Smooth muscle cell (in vitro differentiated cells): Measurements from ENCODE around the gene CWC27. TPM values are rescaled to one million over a fixed set of nuclear protein-coding genes. Genes with fewer than 3 reads are reported as not detected.

ENCODE experiments used
- DNase-seq: peaks from one replicate; lab custom pipeline; 2025; ENCODE audit not compliant: unreplicated experiment; lab: John Stamatoyannopoulos, UW
- H2AFZ ChIP-seq: fragments of 200-600 bp; sonication (generic); 2 replicates; pipeline ENCODE4 v1.6.0; 2016; ENCODE audit warnings: antibody characterized with exemption, low read depth, mild to moderate bottlenecking
- H3F3A ChIP-seq: fragments of 200-600 bp; sonication (generic); 2 replicates; pipeline ENCODE4 v1.6.0; 2017; ENCODE audit warnings: antibody characterized with exemption, low read depth
- H3K27ac ChIP-seq: fragments of 200-600 bp; sonication (generic); 2 replicates; pipeline ENCODE4 v1.5.1; 2016; ENCODE audit warnings: low read depth, mild to moderate bottlenecking
- H3K27me3 ChIP-seq: fragments of 200-600 bp; sonication (generic); 2 replicates; pipeline ENCODE4 v1.6.1; 2016; ENCODE audit warnings: low read depth, mild to moderate bottlenecking
- H3K36me3 ChIP-seq: fragments of 200-600 bp; sonication (generic); 2 replicates; pipeline ENCODE4 v1.5.1; 2016; ENCODE audit warnings: low read depth
- H3K4me1 ChIP-seq: fragments of 200-600 bp; sonication (generic); 2 replicates; pipeline ENCODE4 v1.5.1; 2016; ENCODE audit warnings: low read depth
- H3K4me2 ChIP-seq: fragments of 200-600 bp; sonication (generic); 2 replicates; pipeline ENCODE4 v1.6.0; 2016; ENCODE audit warnings: mild to moderate bottlenecking
- H3K4me3 ChIP-seq: fragments of 200-600 bp; sonication (generic); 2 replicates; pipeline ENCODE4 v1.5.1; 2016; ENCODE audit warnings: mild to moderate bottlenecking
- H3K79me2 ChIP-seq: fragments of 200-600 bp; sonication (generic); 2 replicates; pipeline ENCODE4 v1.6.0; 2016; ENCODE audit warnings: low read depth, mild to moderate bottlenecking
- H3K9ac ChIP-seq: fragments of 200-600 bp; sonication (generic); 2 replicates; pipeline ENCODE4 v1.6.0; 2016; ENCODE audit warnings: low read depth
- H3K9me3 ChIP-seq: fragments of 200-600 bp; sonication (generic); replicated peaks from 2 replicates; pipeline ENCODE4 v1.5.1; 2016; ENCODE audit warnings: low read depth
- H4K20me1 ChIP-seq: fragments of 200-600 bp; sonication (generic); 2 replicates; pipeline ENCODE4 v1.6.0; 2016; ENCODE audit warnings: low read depth
- CTCF ChIP-seq: fragments of 200-600 bp; sonication (generic); IDR thresholded peaks from 2 replicates; pipeline ENCODE4 v1.5.1; 2017; ENCODE audit warnings: borderline replicate concordance, mild to moderate bottlenecking, antibody characterized with exemption; ENCODE audit not compliant: insufficient read depth, poor library complexity, severe bottlenecking
- WGBS: methylation state at CpG from one replicate; pipeline ENCODE4 v1.1.7; 2016; ENCODE audit warnings: low lambda C conversion rate; 5-methylcytosine and 5-hydroxymethylcytosine counted together
- polyA plus RNA-seq: library from polyadenylated mRNA; unstranded; fragments of >200 nt; fragmentation: Nextera tagmentation; extraction: Ambion mirVana; gene quantifications from 2 replicates; pipeline ENCODE4 v1.2.1, GENCODE V29; 2016
- total RNA-seq: library from RNA; depleted of rRNA; stranded (reverse); fragments of >200 nt; gene quantifications from 2 replicates; pipeline ENCODE4 v1.2.3, GENCODE V29; 2014

The CWC27 gene, protein sequence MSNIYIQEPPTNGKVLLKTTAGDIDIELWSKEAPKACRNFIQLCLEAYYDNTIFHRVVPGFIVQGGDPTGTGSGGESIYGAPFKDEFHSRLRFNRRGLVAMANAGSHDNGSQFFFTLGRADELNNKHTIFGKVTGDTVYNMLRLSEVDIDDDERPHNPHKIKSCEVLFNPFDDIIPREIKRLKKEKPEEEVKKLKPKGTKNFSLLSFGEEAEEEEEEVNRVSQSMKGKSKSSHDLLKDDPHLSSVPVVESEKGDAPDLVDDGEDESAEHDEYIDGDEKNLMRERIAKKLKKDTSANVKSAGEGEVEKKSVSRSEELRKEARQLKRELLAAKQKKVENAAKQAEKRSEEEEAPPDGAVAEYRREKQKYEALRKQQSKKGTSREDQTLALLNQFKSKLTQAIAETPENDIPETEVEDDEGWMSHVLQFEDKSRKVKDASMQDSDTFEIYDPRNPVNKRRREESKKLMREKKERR
- total RNA-seq (32.8 and 34.6 TPM in 2 replicates), polyA plus RNA-seq (40.8 and 42.2 TPM in 2 replicates)

- Histone ChIP-seq H3K27me3 (no peaks in the 10 kb centered on the region), H3K4me1 (peaks cover 7% of the 10 kb centered on the region), H3K4me3 (peak within 1 kb of the TSS; percentile 73), H3K9me3 (no peaks in the 10 kb centered on the region), H3K36me3 (no peaks in the 10 kb centered on the region), H3K4me2 (peak within 1 kb of the TSS; percentile 96), H3K27ac (peak within 1 kb of the TSS; percentile 77), H3F3A (no peaks in the 10 kb centered on the region), H2AFZ (peak within 1 kb of the TSS; percentile 93), H3K9ac (peak within 1 kb of the TSS; percentile 94), H4K20me1 (peaks cover 23% of the 10 kb centered on the region), H3K79me2 (peaks cover 85% of the 10 kb centered on the region)
- WGBS: under 1% methylated on average over 48 of the region's 48 CpGs
- TF ChIP-seq CTCF: no peak
- DNase-seq: peak; percentile 38
Observed at GRCh38 chr5:64768358-64769312, at the start of gene CWC27, which contains the start of gene SREK1IP1. Gene CWC27 (plus strand): TSS chr5:64768930. CDS start chr5:64769147, 217 bp downstream. Gene SREK1IP1 (minus strand): TSS chr5:64768691. CDS start chr5:64768517, 174 bp downstream.

- Histone ChIP-seq H2AFZ (no peak overlapping the region), H3K27me3 (no peaks in the 10 kb centered on the region)
Observed at GRCh38 chr5:64722588-64722987, 46.1 kb upstream of the CWC27 start.

GRCh38 chr5:64727150-64727549 lies 41.6 kb upstream of the CWC27 start:
- no peak overlapping the region for H3K4me3 ChIP-seq
- H3F3A ChIP-seq: no peaks in the 10 kb centered on the region
- H3K79me2 ChIP-seq: peaks cover 5% of the 10 kb centered on the region
- peaks cover 8% of the 10 kb centered on the region for H3K36me3 ChIP-seq
- H3K4me2 ChIP-seq: no peak overlapping the region
- H3K27me3 ChIP-seq: no peaks in the 10 kb centered on the region
- TF ChIP-seq CTCF: no peak
- WGBS: 94% methylated on average over 2 of the region's 2 CpGs
- no peak overlapping the region for H2AFZ ChIP-seq
- no peak overlapping the region for H3K9ac ChIP-seq
- H4K20me1 ChIP-seq: peaks cover 22% of the 10 kb centered on the region
- no peak overlapping the region for H3K27ac ChIP-seq
- DNase-seq: no peak
- no peaks in the 10 kb centered on the region for H3K4me1 ChIP-seq
- no peaks in the 10 kb centered on the region for H3K9me3 ChIP-seq

More at GRCh38 chr5:64722588-64722987, 46.1 kb upstream of the CWC27 start:
- Histone ChIP-seq H3K36me3 (peaks cover 8% of the 10 kb centered on the region), H3F3A (no peaks in the 10 kb centered on the region), H3K9me3 (no peaks in the 10 kb centered on the region), H3K4me1 (no peaks in the 10 kb centered on the region), H3K79me2 (no peaks in the 10 kb centered on the region), H4K20me1 (no peaks in the 10 kb centered on the region), H3K9ac (no peak overlapping the region), H3K27ac (no peak overlapping the region), H3K4me2 (no peak overlapping the region), H3K4me3 (no peak overlapping the region)
- WGBS: 98% methylated on average over 3 of the region's 3 CpGs
- DNase-seq: no peak
- TF ChIP-seq CTCF: no peak
